OCI-LY7 (cell line): Measurements from ENCODE around the gene RAB3IL1. TPM values are rescaled to one million over a fixed set of nuclear protein-coding genes. Genes with fewer than 3 reads are reported as not detected.

Source experiments
- BruUV-seq: library from RNA; stranded (reverse); fragments of 400-500 nt; replicated peaks from 2 replicates; lab custom pipeline; 2021; lab: Mats Ljungman, UMichigan
- CTCF ChIA-PET: fragments of 300-600 bp; sonication (Branson Sonifier 250); formaldehyde crosslinking; loops from one replicate; lab custom pipeline; 2022; ENCODE audit warnings: antibody characterized with exemption; ENCODE audit not compliant: unreplicated experiment; lab: Charles Lee
- POLR2A ChIA-PET: fragments of 300-600 bp; sonication (Branson Sonifier 250); formaldehyde crosslinking; loops from one replicate; lab custom pipeline; 2022; ENCODE audit warnings: antibody characterized with exemption; lab: Charles Lee
- DNase-seq: peaks from one replicate; pipeline ENCODE4 v3.0.0-alpha.2; 2015; ENCODE audit warnings: low spot score
- H2AFZ ChIP-seq: fragments of 200-600 bp; sonication (generic), shearing (Covaris generic); 2 replicates; pipeline ENCODE4 v1.6.1; 2014; ENCODE audit warnings: mild to moderate bottlenecking, antibody characterized with exemption, low read length, moderate library complexity
- H3K27ac ChIP-seq: fragments of 200-600 bp; sonication (generic); 2 replicates; pipeline ENCODE4 v1.5.1; 2014; ENCODE audit warnings: mixed run types, low read depth, mild to moderate bottlenecking, moderate library complexity, low read length, inconsistent platforms; ENCODE audit not compliant: poor library complexity, severe bottlenecking
- H3K36me3 ChIP-seq: fragments of 200-600 bp; sonication (generic); 2 replicates; pipeline ENCODE4 v1.6.1; 2014; ENCODE audit warnings: mild to moderate bottlenecking, antibody characterized with exemption, low read length, moderate library complexity, mixed read lengths; ENCODE audit not compliant: insufficient read depth
- H3K4me1 ChIP-seq: fragments of 200-600 bp; sonication (generic); 2 replicates; pipeline ENCODE4 v1.5.1; 2014; ENCODE audit warnings: mild to moderate bottlenecking, low read length; ENCODE audit not compliant: insufficient read depth, poor library complexity, severe bottlenecking
- H3K4me2 ChIP-seq: fragments of 200-600 bp; sonication (generic); 2 replicates; pipeline ENCODE4 v1.6.1; 2014; ENCODE audit warnings: mild to moderate bottlenecking, low read length
- H3K4me3 ChIP-seq: fragments of 200-600 bp; sonication (generic); 2 replicates; pipeline ENCODE4 v1.5.1; 2014; ENCODE audit warnings: mild to moderate bottlenecking, low read depth, low read length; ENCODE audit not compliant: poor library complexity, severe bottlenecking
- H3K79me2 ChIP-seq: fragments of 200-600 bp; sonication (generic); 2 replicates; pipeline ENCODE4 v1.6.1; 2016; ENCODE audit warnings: low read depth, mild to moderate bottlenecking, low read length, moderate library complexity, mixed read lengths; ENCODE audit not compliant: insufficient read depth
- H3K9me2 ChIP-seq: fragments of 200-600 bp; sonication (generic); 2 replicates; pipeline ENCODE4 v1.6.1; 2016; ENCODE audit warnings: mild to moderate bottlenecking, low read length, mixed read lengths; ENCODE audit not compliant: insufficient read depth
- H3K9me3 ChIP-seq: fragments of 200-600 bp; sonication (generic); 2 replicates; pipeline ENCODE4 v1.6.1; 2014; ENCODE audit warnings: mild to moderate bottlenecking, mixed run types, low read length, mixed read lengths
- H4K20me1 ChIP-seq: fragments of 200-600 bp; sonication (generic); 2 replicates; pipeline ENCODE4 v1.6.1; 2014; ENCODE audit warnings: mild to moderate bottlenecking, antibody characterized with exemption, low read length, moderate library complexity, mixed read lengths; ENCODE audit not compliant: insufficient read depth
- EZH2phosphoT487 ChIP-seq: fragments of 200-600 bp; sonication (generic); IDR thresholded peaks from 2 replicates; pipeline ENCODE4 v1.6.1; 2018; ENCODE audit warnings: low read depth, borderline replicate concordance, mild to moderate bottlenecking, mixed run types, antibody characterized with exemption, low read length, moderate library complexity, mixed read lengths
- intact Hi-C: fragments of 100-400 bp; cut with micrococcal nuclease; formaldehyde crosslinking; loops from one replicate; pipeline ENCODE4 v1.10.0; 2022; ENCODE audit not compliant: unreplicated experiment
- total RNA-seq, 2 experiments: library from RNA; depleted of rRNA in 1 of 2; stranded (reverse); fragments of >200 nt in 1 of 2; shearing (Covaris generic) in 1 of 2; gene quantifications; 2 replicates each; pipeline ENCODE4 v1.2.3, GENCODE V29; 2014 to 2022
- TF ChIP-seq, protein P1 (sequence below): fragments of 200-600 bp; sonication (generic); conservative IDR thresholded peaks from 2 replicates; pipeline ENCODE4 v1.5.1; 2014; ENCODE audit warnings: mild to moderate bottlenecking, antibody characterized with exemption, low read length, moderate library complexity, mixed read lengths

RAB3IL1 gene
- total RNA-seq, 2 experiments from 2014 or later, result not detected

DNA sequence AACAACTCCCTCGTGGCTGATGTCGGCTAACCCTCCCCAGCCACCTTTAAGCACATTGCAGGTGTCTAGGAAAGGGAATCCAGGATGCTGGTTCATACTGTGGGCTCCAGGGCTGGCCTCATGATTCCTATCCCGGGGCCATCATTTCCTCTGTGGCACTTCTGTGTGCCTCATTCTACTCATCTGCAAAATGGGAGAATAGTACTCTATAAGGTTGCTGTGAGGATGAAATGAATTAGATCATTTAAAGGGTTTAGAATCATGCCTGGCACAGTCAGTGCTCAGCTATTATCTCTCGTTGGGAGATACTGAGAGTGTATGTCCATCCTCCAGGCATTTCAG lies 21.7 kb downstream of the RAB3IL1 start:
- DNase-seq, result no peak
- Histone ChIP-seq H3K9me3 (no peaks in the 10 kb centered on the region), H4K20me1 (no peaks in the 10 kb centered on the region), H3K9me2 (no peaks in the 10 kb centered on the region), H3K4me1 (peaks cover 35% of the 10 kb centered on the region), H3K79me2 (no peaks in the 10 kb centered on the region), H3K4me2 (no peak overlapping the region), H3K27ac (no peak overlapping the region), H2AFZ (no peak overlapping the region), H3K36me3 (no peaks in the 10 kb centered on the region), H3K4me3 (no peak overlapping the region)
- BruUV-seq, result no TSS peak
- ChIA-PET CTCF (no interaction called here), POLR2A (no interaction called here)
- TF ChIP-seq, protein P1, sequence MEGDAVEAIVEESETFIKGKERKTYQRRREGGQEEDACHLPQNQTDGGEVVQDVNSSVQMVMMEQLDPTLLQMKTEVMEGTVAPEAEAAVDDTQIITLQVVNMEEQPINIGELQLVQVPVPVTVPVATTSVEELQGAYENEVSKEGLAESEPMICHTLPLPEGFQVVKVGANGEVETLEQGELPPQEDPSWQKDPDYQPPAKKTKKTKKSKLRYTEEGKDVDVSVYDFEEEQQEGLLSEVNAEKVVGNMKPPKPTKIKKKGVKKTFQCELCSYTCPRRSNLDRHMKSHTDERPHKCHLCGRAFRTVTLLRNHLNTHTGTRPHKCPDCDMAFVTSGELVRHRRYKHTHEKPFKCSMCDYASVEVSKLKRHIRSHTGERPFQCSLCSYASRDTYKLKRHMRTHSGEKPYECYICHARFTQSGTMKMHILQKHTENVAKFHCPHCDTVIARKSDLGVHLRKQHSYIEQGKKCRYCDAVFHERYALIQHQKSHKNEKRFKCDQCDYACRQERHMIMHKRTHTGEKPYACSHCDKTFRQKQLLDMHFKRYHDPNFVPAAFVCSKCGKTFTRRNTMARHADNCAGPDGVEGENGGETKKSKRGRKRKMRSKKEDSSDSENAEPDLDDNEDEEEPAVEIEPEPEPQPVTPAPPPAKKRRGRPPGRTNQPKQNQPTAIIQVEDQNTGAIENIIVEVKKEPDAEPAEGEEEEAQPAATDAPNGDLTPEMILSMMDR, result no peak
- no peak for TF ChIP-seq EZH2phosphoT487
- intact Hi-C loops, result loop anchor here (5.0 kb wide), 2 partner anchors 67 to 212 kb away; no protein-coding TSS in a partner anchor

DNA sequence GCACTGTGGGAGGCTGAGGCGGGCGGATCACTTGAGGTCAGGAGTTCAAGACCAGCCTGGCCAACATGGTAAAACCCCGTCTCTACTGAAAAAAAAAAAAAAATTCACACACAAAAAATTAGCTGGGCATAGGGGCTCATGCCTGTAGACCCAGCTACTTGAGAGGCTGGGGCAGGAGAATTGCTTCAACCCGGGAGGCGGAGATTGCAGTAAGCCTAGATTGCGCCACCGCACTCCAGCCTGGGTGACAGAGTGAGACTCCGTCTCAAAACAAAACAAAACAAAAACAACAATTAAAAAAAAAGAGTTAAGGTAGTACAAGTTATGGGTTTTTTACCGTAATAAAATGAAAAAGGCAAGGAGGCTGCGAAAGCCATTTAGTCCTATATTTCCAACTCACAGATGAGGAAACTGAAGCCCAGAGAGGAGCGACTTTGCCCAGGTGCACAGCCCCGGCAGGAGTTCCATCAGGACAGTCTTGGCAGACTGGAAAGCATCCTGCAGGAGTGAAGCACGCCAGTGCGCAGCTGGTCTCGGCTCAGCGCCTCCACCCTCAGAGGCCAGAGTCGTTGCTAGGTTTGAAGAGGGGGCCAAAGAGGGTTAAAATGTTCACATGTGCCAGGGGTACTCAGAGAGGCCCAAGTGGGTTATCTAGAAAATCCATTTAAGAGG lies 22.2 kb downstream of the RAB3IL1 start:
- POLR2A ChIA-PET, result interaction anchor here (0.6 kb wide), 1 partner anchor 60 kb away, joined by 3 read pairs; no protein-coding TSS in a partner anchor
- no peak overlapping the region for H2AFZ ChIP-seq
- TF ChIP-seq, protein P1, result no peak
- TF ChIP-seq EZH2phosphoT487, result no peak

GRCh38 chr11:61893981-61894380 lies 23.4 kb downstream of the RAB3IL1 start:
- no peaks in the 10 kb centered on the region for H3K9me2 ChIP-seq
- H3K4me2 ChIP-seq, result no peak overlapping the region
- no peaks in the 10 kb centered on the region for H4K20me1 ChIP-seq
- H3K9me3 ChIP-seq, result no peaks in the 10 kb centered on the region
- no peaks in the 10 kb centered on the region for H3K79me2 ChIP-seq
- no peak overlapping the region for H2AFZ ChIP-seq
- ChIA-PET CTCF (no interaction called here), POLR2A (no interaction called here)
- no peak overlapping the region for H3K4me3 ChIP-seq
- TF ChIP-seq EZH2phosphoT487, result no peak
- TF ChIP-seq, protein P1, result no peak
- no peaks in the 10 kb centered on the region for H3K36me3 ChIP-seq
- no peak overlapping the region for H3K27ac ChIP-seq
- intact Hi-C loops, result no loop called here
- H3K4me1 ChIP-seq, result peaks cover 44% of the 10 kb centered on the region
- no peak for DNase-seq
- no TSS peak for BruUV-seq

More for the DNA sequence above, 22.2 kb downstream of the RAB3IL1 start:
- no peaks in the 10 kb centered on the region for H3K9me3 ChIP-seq
- intact Hi-C loops, result loop anchor here (5.0 kb wide), 2 partner anchors 67 to 212 kb away; no protein-coding TSS in a partner anchor
- no peaks in the 10 kb centered on the region for H3K9me2 ChIP-seq
- no peak overlapping the region for H3K27ac ChIP-seq
- H4K20me1 ChIP-seq, result no peaks in the 10 kb centered on the region
- H3K79me2 ChIP-seq, result no peaks in the 10 kb centered on the region
- no peak overlapping the region for H3K4me2 ChIP-seq
- DNase-seq, result no peak
- no peaks in the 10 kb centered on the region for H3K36me3 ChIP-seq
- no peak overlapping the region for H3K4me3 ChIP-seq
- no TSS peak for BruUV-seq
- H3K4me1 ChIP-seq, result peaks cover 40% of the 10 kb centered on the region
- CTCF ChIA-PET, result no interaction called here
